OCI-LY7 (cell line): Measurements from ENCODE around the gene HSBP1L1.

Source experiments
- EZH2phosphoT487 ChIP-seq: fragments of 200-600 bp; sonication (generic); IDR thresholded peaks from 2 replicates; pipeline ENCODE4 v1.6.1; 2018; ENCODE audit warnings: low read depth, borderline replicate concordance, mild to moderate bottlenecking, mixed run types, antibody characterized with exemption, low read length, moderate library complexity, mixed read lengths
- TF ChIP-seq, protein P1 (sequence below): fragments of 200-600 bp; sonication (generic); conservative IDR thresholded peaks from 2 replicates; pipeline ENCODE4 v1.5.1; 2014; ENCODE audit warnings: mild to moderate bottlenecking, antibody characterized with exemption, low read length, moderate library complexity, mixed read lengths

DNA sequence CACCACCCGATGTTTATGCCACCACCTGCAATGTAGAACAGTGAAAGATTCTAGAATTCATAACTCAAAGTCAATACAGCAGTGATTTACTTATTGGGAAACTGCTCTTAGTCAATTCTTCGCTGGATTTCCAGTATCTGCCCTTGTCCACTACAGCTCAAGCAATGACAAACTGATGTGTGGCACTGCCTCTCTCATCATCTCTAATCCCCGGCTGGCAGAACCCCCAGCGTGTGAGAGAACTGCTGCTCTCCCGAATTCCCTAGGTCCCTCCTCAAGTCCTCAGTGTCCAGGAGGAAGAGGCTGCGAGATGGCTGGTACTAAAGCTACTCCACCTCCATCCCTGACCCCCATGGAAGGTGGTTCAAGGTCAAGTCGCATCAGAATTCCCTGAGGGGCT, 22.3 kb downstream of the HSBP1L1 start:
- TF ChIP-seq, protein P1, sequence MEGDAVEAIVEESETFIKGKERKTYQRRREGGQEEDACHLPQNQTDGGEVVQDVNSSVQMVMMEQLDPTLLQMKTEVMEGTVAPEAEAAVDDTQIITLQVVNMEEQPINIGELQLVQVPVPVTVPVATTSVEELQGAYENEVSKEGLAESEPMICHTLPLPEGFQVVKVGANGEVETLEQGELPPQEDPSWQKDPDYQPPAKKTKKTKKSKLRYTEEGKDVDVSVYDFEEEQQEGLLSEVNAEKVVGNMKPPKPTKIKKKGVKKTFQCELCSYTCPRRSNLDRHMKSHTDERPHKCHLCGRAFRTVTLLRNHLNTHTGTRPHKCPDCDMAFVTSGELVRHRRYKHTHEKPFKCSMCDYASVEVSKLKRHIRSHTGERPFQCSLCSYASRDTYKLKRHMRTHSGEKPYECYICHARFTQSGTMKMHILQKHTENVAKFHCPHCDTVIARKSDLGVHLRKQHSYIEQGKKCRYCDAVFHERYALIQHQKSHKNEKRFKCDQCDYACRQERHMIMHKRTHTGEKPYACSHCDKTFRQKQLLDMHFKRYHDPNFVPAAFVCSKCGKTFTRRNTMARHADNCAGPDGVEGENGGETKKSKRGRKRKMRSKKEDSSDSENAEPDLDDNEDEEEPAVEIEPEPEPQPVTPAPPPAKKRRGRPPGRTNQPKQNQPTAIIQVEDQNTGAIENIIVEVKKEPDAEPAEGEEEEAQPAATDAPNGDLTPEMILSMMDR: no peak
- no peak for TF ChIP-seq EZH2phosphoT487
